GM18907 (cell line): ENCODE data around the gene PANK4.

Source experiments
- ATAC-seq: cut with Tn5 transposase; IDR thresholded peaks from one replicate; pipeline ENCODE4 v1.9.1; 2021; ENCODE audit warnings: mild to moderate bottlenecking, moderate library complexity; ENCODE audit not compliant: unreplicated experiment

PANK4 gene

GRCh38 chr1:2501041-2501819, 25.2 kb downstream of the PANK4 start:
- ATAC-seq = no peak

DNA sequence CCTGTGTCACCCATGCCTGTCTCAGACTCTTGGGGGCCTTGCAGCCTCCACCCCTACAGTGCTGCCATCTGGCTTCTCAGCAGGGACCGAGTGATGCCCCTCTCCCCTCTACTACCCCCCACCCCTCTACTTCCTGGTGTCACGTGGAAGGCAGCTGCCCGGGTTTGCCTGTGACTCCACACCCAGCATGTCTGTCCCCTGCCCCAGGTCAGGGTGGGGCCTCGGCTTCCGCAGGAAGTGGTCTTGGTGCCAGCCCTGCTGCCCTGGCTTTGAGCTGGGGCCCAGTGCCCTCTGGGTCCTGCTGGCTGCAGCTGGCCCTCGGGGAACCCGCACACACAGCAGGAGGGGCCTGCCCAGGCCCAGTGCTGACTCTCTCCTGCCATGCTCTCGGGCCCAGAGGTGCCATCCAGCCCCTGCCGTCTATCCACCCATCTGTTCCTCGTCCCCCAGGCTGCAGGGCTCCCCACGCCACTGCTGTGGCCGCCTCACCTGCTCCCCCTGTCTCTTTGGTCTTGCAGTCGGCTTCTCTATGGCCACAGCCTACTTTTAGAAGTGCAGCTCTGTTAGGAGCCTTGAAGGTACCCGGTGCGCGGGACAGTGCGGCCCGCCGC, 26.3 kb downstream of the PANK4 start:
- no peak for ATAC-seq

- ATAC-seq = no peak
Measured at GRCh38 chr1:2499260-2499659, 27.1 kb downstream of the PANK4 start.

GRCh38 chr1:2498648-2499047, 27.7 kb downstream of the PANK4 start:
- no peak for ATAC-seq

GRCh38 chr1:2497891-2498290, 28.5 kb downstream of the PANK4 start:
- no peak for ATAC-seq

DNA sequence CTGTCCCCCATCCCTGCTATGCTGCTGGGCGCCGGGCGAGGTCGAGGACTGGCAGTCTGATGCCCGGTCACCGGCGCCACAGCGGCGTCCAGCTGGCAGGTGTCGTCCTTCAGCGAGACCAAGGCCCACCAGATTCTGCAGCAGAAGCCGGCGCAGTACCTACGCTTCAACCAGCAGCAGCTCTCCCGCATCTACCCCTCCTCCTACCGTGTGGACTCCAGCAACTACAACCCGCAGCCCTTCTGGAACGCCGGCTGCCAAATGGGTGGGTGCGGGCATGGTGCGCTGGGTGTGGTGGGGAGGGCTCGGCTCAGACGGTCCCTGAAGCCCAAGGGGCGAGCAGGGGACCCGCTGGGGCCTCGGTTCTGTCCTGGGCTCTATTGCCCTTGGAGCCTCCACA, 29.6 kb downstream of the PANK4 start:
- no peak for ATAC-seq

DNA sequence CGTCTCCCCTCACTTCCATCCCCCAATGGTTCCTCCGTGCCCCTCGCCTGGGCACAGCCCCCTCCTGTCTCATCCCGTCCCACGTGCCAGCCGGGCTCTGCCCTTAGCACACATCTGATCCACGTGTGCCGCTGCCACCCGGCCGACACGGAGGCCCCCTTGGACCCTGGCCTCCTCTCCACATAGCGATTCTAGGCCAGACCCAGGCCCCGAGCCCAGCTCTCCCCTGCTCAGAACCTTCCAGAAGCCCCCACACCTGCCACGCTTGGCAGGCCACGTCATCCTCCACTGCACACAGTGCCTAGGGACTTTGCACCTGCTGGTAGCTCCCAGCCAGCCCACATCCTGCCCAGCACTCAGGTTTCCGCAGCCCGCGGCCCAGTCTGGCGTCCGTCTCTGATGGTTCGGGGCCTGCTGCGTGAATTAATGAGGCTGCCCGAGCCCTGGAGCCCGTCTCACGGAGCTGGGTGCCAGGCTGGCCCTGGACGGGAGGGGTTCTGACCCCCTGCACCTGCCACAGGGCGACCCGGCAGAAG, 30.2 kb downstream of the PANK4 start:
- ATAC-seq = no peak

GRCh38 chr1:2495546-2495945, 30.9 kb downstream of the PANK4 start:
- ATAC-seq = no peak

GRCh38 chr1:2495026-2495425, 31.4 kb downstream of the PANK4 start:
- ATAC-seq = no peak

DNA sequence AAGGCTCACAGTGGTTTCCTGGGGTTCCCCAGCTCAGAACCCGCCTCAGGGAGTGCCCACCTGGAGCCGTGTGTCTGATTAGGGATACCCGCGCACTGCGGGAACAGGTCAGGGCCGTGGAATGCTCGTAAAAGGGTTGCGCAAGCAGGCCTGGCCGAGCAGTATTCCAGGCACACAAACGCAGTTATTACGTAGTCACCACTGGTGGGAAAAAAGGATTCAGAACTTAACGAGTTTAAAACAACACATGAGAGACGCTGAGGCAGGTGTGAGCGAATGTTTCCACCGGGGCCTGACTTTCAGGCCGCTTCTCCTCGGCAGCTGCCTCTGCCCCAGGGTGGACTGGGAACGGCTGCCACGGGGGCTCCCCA, 32.1 kb downstream of the PANK4 start:
- no peak for ATAC-seq

DNA sequence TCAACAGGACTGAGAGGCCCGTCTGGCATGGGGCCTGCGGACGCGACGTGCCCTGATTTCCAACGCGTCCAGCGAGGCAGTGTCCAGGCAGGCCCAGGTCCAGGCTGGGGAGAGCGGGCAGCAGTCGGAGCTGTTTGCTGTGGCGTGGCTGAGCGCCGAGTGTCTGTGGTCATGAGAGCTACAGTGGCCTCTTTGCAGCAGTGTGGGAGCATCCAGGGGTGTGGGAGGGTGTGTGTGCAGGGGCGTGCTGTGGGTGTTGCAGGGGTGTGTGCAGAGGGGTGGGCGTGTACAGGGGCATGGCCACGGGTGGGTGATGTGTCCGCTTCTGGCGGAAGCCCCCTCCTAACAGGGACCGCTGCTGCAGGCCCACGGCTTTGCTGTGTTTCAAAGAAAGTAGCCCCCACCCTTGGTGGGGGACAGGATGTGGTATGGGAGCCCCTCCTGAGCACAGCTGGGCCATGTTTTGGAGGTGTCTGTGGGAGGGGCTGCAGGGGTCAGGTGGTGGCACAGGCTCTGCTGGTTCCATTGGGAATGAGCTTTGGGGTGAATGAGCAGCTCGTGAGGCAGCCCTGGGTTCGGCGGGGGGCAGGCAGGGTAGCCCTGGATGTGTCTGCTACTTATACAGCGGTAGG, 32.6 kb downstream of the PANK4 start:
- ATAC-seq = no peak

GRCh38 chr1:2493218-2493617, 33.2 kb downstream of the PANK4 start:
- ATAC-seq = no peak

DNA sequence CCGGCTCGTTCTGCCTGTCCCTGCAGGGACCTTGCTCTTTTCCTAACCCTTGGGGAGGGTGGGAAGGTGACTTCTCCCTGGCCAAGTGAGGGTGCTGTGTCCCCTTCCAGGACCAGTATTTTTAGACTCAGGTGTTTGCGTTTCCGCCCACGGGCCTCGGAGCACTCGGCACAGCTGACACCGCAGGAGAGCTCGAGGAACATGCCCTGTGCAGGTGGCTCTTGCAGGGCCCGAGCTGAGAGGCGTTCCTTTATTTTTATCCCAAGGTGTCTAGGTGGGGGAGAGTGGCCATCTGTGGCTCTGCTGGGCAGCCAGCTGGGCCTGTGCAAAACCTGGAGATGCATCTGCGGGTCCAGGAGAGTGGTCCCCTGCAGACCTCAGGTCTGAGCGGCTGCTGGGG, 34.3 kb downstream of the PANK4 start:
- no peak for ATAC-seq

DNA sequence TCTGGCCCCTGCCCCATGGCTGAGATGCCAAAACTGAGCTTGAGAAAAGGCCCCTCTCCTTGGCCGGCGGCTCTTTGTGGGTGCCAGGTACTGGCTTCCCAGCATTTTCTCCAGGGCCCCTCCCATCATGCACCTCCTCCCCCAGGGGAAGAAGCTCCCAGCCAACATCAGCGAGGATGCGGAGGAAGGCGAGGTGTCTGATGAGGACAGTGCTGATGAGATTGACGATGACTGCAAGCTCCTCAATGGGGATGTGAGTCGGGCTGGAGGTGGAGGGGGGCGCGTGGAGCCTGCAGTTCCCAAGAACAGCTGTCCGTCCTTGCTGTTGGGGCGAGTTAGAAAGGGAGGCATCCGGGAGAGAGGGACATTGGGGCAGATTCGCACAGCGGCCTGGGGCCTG, 36.8 kb downstream of the PANK4 start:
- ATAC-seq = no peak

- no peak for ATAC-seq
Measured at GRCh38 chr1:2488688-2489087, 37.7 kb downstream of the PANK4 start.

GRCh38 chr1:2486558-2486957, 39.8 kb downstream of the PANK4 start:
- ATAC-seq = no peak

- no peak for ATAC-seq
Measured at GRCh38 chr1:2486041-2486440, 40.4 kb downstream of the PANK4 start.

DNA sequence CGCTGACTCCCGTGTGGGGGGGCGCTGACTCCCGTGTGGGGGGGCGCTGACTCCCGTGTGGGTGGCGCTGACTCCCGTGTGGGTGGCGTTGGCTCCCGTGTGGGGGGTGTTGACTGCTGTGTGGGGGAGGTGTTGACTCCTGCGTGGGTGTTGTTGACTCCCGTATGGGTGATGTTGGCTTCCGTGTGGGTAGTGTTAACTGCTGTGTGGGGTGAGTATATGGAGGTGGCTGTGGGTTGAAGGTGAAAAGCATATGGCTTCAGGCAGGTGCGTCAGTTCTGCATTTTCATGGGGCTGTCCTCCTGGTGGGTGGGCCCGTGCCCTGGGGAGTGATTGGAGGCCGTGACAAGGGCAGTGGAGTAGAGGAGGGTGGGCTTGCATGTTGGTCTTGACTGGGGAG, 42.4 kb downstream of the PANK4 start:
- no peak for ATAC-seq

DNA sequence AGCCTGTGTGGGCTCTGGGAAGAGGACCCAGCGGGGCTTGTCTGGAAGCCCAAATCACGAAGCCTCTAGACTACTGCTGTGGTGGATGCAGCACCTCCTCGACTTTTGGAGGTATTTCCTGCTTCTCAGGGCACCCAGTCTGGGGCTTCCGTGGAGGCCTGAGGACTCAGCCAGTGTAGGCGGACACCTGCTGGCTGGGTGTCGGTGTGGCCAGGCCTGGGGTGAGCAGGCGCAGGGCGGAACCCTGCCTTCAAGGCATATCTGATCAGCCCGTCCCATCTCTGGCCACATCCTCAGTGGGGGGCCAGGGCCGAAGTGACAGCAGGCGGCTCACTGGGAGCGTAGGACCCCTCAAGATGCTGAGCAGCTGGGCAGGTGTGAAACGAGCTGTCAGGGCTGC, 43.4 kb downstream of the PANK4 start:
- no peak for ATAC-seq

- no peak for ATAC-seq
Measured at GRCh38 chr1:2482588-2482987, 43.8 kb downstream of the PANK4 start.

GRCh38 chr1:2481885-2482284, 44.5 kb downstream of the PANK4 start:
- no peak for ATAC-seq

GRCh38 chr1:2480986-2481364, 45.4 kb downstream of the PANK4 start:
- no peak for ATAC-seq
